Neural crest cell (in vitro differentiated cells): ENCODE results near the gene ARRB2. TPM values are rescaled to one million over a fixed set of nuclear protein-coding genes. Genes with fewer than 3 reads are reported as not detected.

ENCODE experiments used
- DNase-seq: peaks from one replicate; pipeline ENCODE4 v3.0.0; 2021; ENCODE audit warnings: low read depth, mixed read lengths, low spot score
- H3K27ac Mint-ChIP-seq: one replicate; pipeline ENCODE4 v1.8.0; 2021; ENCODE audit warnings: mild to moderate bottlenecking, mixed read lengths; ENCODE audit not compliant: unreplicated experiment
- H3K27me3 Mint-ChIP-seq: 2 replicates; pipeline ENCODE4 v1.8.0; 2021; ENCODE audit warnings: low read depth, mild to moderate bottlenecking, mixed read lengths
- H3K36me3 Mint-ChIP-seq: 2 replicates; pipeline ENCODE4 v1.8.0; 2021; ENCODE audit warnings: low read depth, mild to moderate bottlenecking, mixed read lengths
- H3K4me1 Mint-ChIP-seq: 2 replicates; pipeline ENCODE4 v1.8.0; 2021; ENCODE audit warnings: mixed read lengths
- H3K4me3 Mint-ChIP-seq: one replicate; pipeline ENCODE4 v1.8.0; 2021; ENCODE audit warnings: mild to moderate bottlenecking, mixed read lengths
- H3K9me3 Mint-ChIP-seq: 2 replicates; pipeline ENCODE4 v1.8.0; 2021; ENCODE audit warnings: mixed read lengths
- total RNA-seq: library from RNA; stranded (reverse); gene quantifications from 2 replicates; pipeline ENCODE4 v1.2.1, GENCODE V29; 2021
- TF ChIP-seq, protein P1 (sequence below): fragments of 200-600 bp; sonication (generic); conservative IDR thresholded peaks from 2 replicates; pipeline ENCODE4 v1.5.0; 2021; ENCODE audit warnings: antibody characterized with exemption, mild to moderate bottlenecking

ARRB2 gene
- total RNA-seq, 1 donor from 2014 or later = 73.4 TPM

DNA sequence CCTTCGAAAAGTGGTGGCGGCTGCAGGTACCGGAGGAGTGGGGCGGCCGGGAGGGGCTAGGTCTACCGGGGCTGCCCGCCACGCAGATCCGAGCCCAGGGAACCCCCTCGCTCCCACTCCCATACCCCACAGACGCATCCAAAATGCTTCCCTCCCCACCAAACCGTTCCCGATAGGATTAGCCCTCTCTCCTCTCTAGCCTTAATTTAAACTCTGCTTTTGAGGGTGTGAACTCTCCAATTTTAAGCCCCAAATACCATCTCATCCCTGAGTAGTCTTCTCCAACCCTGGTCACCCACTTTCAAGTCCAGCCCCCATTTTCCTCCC is 29.6 kb downstream of the ARRB2 start:
- Mint-ChIP-seq H3K27ac (no peak overlapping the region), H3K4me1 (peaks cover 13% of the 10 kb centered on the region), H3K9me3 (no peaks in the 10 kb centered on the region), H3K36me3 (no peaks in the 10 kb centered on the region), H3K4me3 (peak overlapping the region; percentile 85), H3K27me3 (peaks cover 95% of the 10 kb centered on the region)
- TF ChIP-seq, protein P1, sequence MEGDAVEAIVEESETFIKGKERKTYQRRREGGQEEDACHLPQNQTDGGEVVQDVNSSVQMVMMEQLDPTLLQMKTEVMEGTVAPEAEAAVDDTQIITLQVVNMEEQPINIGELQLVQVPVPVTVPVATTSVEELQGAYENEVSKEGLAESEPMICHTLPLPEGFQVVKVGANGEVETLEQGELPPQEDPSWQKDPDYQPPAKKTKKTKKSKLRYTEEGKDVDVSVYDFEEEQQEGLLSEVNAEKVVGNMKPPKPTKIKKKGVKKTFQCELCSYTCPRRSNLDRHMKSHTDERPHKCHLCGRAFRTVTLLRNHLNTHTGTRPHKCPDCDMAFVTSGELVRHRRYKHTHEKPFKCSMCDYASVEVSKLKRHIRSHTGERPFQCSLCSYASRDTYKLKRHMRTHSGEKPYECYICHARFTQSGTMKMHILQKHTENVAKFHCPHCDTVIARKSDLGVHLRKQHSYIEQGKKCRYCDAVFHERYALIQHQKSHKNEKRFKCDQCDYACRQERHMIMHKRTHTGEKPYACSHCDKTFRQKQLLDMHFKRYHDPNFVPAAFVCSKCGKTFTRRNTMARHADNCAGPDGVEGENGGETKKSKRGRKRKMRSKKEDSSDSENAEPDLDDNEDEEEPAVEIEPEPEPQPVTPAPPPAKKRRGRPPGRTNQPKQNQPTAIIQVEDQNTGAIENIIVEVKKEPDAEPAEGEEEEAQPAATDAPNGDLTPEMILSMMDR = no peak
- no peak for DNase-seq

DNA sequence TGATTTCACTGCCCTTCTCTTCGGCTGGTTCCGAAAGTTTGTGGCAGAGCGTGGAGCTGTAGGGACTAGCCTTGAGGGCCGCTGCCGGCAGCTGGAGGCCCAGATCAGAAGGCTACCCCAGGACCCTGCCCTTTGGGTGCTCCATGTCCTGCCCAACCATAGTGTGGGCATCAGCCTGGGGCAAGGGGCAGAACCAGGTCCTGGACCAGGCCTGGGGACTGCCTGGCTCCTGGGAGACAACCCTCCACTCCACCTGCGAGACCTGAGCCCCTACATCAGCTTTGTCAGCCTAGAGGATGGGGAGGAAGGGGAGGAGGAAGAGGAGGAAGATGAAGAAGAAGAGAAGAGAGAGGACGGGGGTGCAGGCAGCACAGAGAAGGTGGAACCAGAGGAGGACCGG is 30.2 kb downstream of the ARRB2 start:
- Mint-ChIP-seq H3K36me3 (no peaks in the 10 kb centered on the region), H3K27me3 (peaks cover 94% of the 10 kb centered on the region), H3K4me1 (peaks cover 17% of the 10 kb centered on the region), H3K9me3 (no peaks in the 10 kb centered on the region), H3K27ac (no peak overlapping the region), H3K4me3 (peak overlapping the region; percentile 85)
- no peak for DNase-seq
- TF ChIP-seq, protein P1 = no peak

DNA sequence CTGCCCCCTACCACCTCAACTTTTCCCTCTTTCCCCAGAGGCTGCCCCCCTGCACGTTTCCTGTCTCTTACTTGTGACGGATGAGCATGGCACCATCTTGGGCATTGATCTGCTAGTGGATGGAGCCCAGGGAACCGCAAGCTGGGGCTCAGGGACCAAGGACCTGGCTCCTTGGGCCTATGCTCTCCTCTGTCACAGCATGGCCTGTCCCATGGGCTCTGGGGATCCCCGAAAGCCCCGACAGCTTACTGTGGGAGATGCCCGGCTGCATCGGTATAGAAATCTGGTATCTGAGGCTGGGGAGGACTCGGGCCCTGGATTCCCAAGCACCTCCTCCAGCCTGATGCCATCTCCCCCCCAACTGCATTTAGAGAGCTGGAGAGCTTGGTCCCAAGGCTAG is 31.1 kb downstream of the ARRB2 start:
- Mint-ChIP-seq H3K27me3 (peaks cover 92% of the 10 kb centered on the region), H3K9me3 (no peaks in the 10 kb centered on the region), H3K27ac (no peak overlapping the region), H3K4me1 (peaks cover 20% of the 10 kb centered on the region), H3K4me3 (peak overlapping the region; percentile 42), H3K36me3 (no peaks in the 10 kb centered on the region)
- DNase-seq = no peak
- TF ChIP-seq, protein P1 = no peak

DNA sequence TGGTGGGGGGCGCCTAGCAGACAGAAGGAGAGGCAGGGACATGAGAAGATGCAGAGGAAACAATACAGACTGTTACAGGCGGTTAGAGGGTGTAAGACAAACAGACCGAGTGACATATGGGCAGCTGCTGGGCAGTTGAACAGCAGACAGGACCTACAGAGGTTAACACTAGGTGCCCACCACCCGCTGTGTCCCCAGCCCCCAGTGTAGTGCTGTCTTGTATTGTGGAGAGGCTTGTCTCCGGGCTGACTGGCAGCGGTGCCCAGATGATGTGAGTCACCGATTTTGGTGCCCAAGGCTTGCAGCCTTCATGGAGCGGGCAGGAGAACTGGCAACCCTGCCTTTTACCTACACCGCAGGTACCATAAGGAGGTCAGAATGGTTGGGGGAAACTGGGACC is 31.7 kb downstream of the ARRB2 start:
- Mint-ChIP-seq H3K4me1 (peaks cover 21% of the 10 kb centered on the region), H3K4me3 (no peak overlapping the region), H3K27ac (no peak overlapping the region), H3K36me3 (no peaks in the 10 kb centered on the region), H3K9me3 (no peaks in the 10 kb centered on the region), H3K27me3 (peaks cover 92% of the 10 kb centered on the region)
- TF ChIP-seq, protein P1 = no peak
- no peak for DNase-seq

DNA sequence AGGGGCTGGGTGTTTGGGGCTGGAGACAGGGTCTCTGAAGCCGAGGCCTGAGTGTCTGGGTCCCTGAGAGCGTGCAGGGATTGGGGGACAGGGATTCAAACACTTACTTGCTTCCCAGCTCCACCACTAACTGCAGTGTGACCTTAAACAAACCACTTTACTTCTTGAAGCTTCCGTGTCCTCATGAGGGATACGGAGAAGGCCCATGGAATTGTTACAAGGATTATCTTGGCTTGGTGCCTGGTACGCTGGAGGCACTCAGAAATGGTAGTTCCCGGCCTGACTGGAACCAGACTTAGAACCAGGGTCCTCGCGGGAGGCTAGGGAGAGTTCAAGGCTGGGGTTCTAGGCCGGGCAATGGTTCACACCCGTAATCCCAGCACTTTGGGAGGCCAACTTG is 32.2 kb downstream of the ARRB2 start:
- H3K36me3 Mint-ChIP-seq = no peaks in the 10 kb centered on the region
- H3K4me3 Mint-ChIP-seq = no peak overlapping the region
- peaks cover 21% of the 10 kb centered on the region for H3K4me1 Mint-ChIP-seq
- peaks cover 92% of the 10 kb centered on the region for H3K27me3 Mint-ChIP-seq
- TF ChIP-seq, protein P1 = no peak
- no peaks in the 10 kb centered on the region for H3K9me3 Mint-ChIP-seq
- no peak for DNase-seq
- H3K27ac Mint-ChIP-seq = no peak overlapping the region

DNA sequence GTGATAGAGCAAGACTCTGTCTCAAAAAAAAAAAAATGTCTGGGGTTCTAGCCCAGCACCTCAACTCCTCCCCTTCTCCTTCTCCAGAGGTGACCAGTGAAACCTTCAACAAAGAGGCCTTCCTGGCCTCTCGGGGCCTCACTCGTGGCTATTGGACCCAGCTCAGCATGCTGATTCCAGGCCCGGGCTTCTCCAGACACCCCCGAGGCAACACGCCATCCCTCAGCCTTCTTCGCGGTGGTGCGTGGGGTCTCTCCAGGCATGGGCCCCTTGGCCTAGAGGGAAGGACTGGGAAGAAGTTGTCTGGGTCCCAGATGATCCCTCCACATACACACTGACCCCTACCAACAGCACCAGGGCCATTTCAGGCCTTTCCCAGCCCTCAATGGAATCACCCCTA is 32.8 kb downstream of the ARRB2 start:
- no peaks in the 10 kb centered on the region for H3K36me3 Mint-ChIP-seq
- no peak overlapping the region for H3K4me3 Mint-ChIP-seq
- H3K4me1 Mint-ChIP-seq = peaks cover 18% of the 10 kb centered on the region
- DNase-seq = no peak
- TF ChIP-seq, protein P1 = no peak
- H3K27ac Mint-ChIP-seq = no peak overlapping the region
- no peaks in the 10 kb centered on the region for H3K9me3 Mint-ChIP-seq
- H3K27me3 Mint-ChIP-seq = peaks cover 92% of the 10 kb centered on the region
